ENCODE results near the gene CRIP1. TPM values are rescaled to one million over a fixed set of nuclear protein-coding genes. Genes with fewer than 3 reads are reported as not detected.

CRIP1 gene
- polyA plus RNA-seq, 3 donors: 24.1 to 32.5 (median 28.8) TPM

GRCh38 chr14:105490572-105491365 is 4.1 kb downstream of the CRIP1 start, which contains the start of gene TEDC1:
TSS of gene TEDC1 (plus strand) at chr14:105491246. CDS start at chr14:105491376, 130 bp downstream.
- peak; percentile 97 to 99 (median 99) for DNase-seq (ENCODE audit: low read depth in 3 of 3, low spot score in 2 of 3)

- DNase-seq (ENCODE audit: low read depth in 3 of 3, low spot score in 2 of 3): no peak
Measured at GRCh38 chr14:105491366-105491973, 4.8 kb downstream of the CRIP1 start.

- no peak for DNase-seq (ENCODE audit: low read depth in 3 of 3, low spot score in 2 of 3)
Measured at GRCh38 chr14:105492031-105492970, 5.6 kb downstream of the CRIP1 start.

GRCh38 chr14:105492971-105493871 is 6.5 kb downstream of the CRIP1 start:
- no peak for DNase-seq (ENCODE audit: low read depth in 3 of 3, low spot score in 2 of 3)

- no peak for DNase-seq (ENCODE audit: low read depth in 3 of 3, low spot score in 2 of 3)
Measured at GRCh38 chr14:105493921-105494605, 7.4 kb downstream of the CRIP1 start.

GRCh38 chr14:105494606-105494929 is 7.9 kb downstream of the CRIP1 start:
- DNase-seq (ENCODE audit: low read depth in 3 of 3, low spot score in 2 of 3): no peak

GRCh38 chr14:105495101-105495989 is 8.7 kb downstream of the CRIP1 start:
- DNase-seq (ENCODE audit: low read depth in 3 of 3, low spot score in 2 of 3): no peak

GRCh38 chr14:105495990-105496830 is 9.5 kb downstream of the CRIP1 start:
- no peak for DNase-seq (ENCODE audit: low read depth in 3 of 3, low spot score in 2 of 3)

GRCh38 chr14:105496831-105497591 is 10.3 kb downstream of the CRIP1 start:
- no peak for DNase-seq (ENCODE audit: low read depth in 3 of 3, low spot score in 2 of 3)

GRCh38 chr14:105497671-105498429 is 11.2 kb downstream of the CRIP1 start:
- no peak for DNase-seq (ENCODE audit: low read depth in 3 of 3, low spot score in 2 of 3)

- no peak for DNase-seq (ENCODE audit: low read depth in 3 of 3, low spot score in 2 of 3)
Measured at GRCh38 chr14:105498430-105499255, 12.0 kb downstream of the CRIP1 start.

GRCh38 chr14:105499256-105500035 is 12.8 kb downstream of the CRIP1 start:
- DNase-seq (ENCODE audit: low read depth in 3 of 3, low spot score in 2 of 3): no peak

GRCh38 chr14:105500036-105500725 is 13.5 kb downstream of the CRIP1 start:
- DNase-seq (ENCODE audit: low read depth in 3 of 3, low spot score in 2 of 3): no peak

- no peak for DNase-seq (ENCODE audit: low read depth in 3 of 3, low spot score in 2 of 3)
Measured at GRCh38 chr14:105500726-105501101, 14.0 kb downstream of the CRIP1 start.

Measured in right renal cortex interstitium (tissue), 3 donors.